Testis (tissue), 2 donors: ENCODE measurements around the gene DNAJC15.

Experiments used
- CTCF ChIP-seq, 3 experiments: fragments of 450-650 bp in 2 of 3; fragments of 200-600 bp in 1 of 3; sonication (generic) in 1 of 3; IDR thresholded peaks; one replicate each; pipeline ENCODE4 v1.5.1; 2016 to 2019; ENCODE audit warnings: antibody characterized with exemption in 3 of 3, mild to moderate bottlenecking in 2 of 3, moderate library complexity in 1 of 3
- POLR2A ChIP-seq: fragments of 450-650 bp; IDR thresholded peaks from one replicate; pipeline ENCODE4 v1.6.1; 2017; ENCODE audit warnings: antibody characterized with exemption, mild to moderate bottlenecking, moderate library complexity

GRCh38 chr13:43110036-43110435 is 86.7 kb downstream of the DNAJC15 start:
- TF ChIP-seq CTCF (IDR thresholded peaks at IDR 0.05) (no peak), POLR2A (no peak)
